ENCODE results near the gene NPS. TPM values are rescaled to one million over a fixed set of nuclear protein-coding genes. Genes with fewer than 3 reads are reported as not detected.

Gene NPS
- total RNA-seq, 1 donor from 2014 or later = not detected

Other genes with a start within 250 kb of the NPS start
- 0.23 TPM for gene FOXI2, start 187.9 kb downstream of the NPS start, total RNA-seq